Endothelial cell (in vitro differentiated cells): Measurements from ENCODE around the gene ENDOU. TPM values are rescaled to one million over a fixed set of nuclear protein-coding genes. Genes with fewer than 3 reads are reported as not detected.

Experiments
- DNase-seq: peaks from one replicate; pipeline ENCODE4 v3.0.0; 2021; ENCODE audit warnings: low spot score
- H3K27ac Mint-ChIP-seq: one replicate; pipeline ENCODE4 v1.8.0; 2021; ENCODE audit warnings: mixed read lengths, inconsistent platforms; ENCODE audit not compliant: unreplicated experiment
- H3K27me3 Mint-ChIP-seq: one replicate; pipeline ENCODE4 v1.8.0; 2021; ENCODE audit warnings: mild to moderate bottlenecking, moderate library complexity, mixed read lengths, inconsistent platforms; ENCODE audit not compliant: unreplicated experiment
- H3K36me3 Mint-ChIP-seq: one replicate; pipeline ENCODE4 v1.8.0; 2021; ENCODE audit warnings: mild to moderate bottlenecking, low read depth, mixed read lengths, inconsistent platforms; ENCODE audit not compliant: unreplicated experiment
- H3K4me1 Mint-ChIP-seq: one replicate; pipeline ENCODE4 v1.8.0; 2021; ENCODE audit warnings: mild to moderate bottlenecking, mixed read lengths, inconsistent platforms; ENCODE audit not compliant: unreplicated experiment
- H3K4me3 Mint-ChIP-seq: one replicate; pipeline ENCODE4 v1.8.0; 2021; ENCODE audit warnings: mild to moderate bottlenecking, mixed read lengths, inconsistent platforms; ENCODE audit not compliant: unreplicated experiment
- H3K9me3 Mint-ChIP-seq: one replicate; pipeline ENCODE4 v1.8.0; 2021; ENCODE audit warnings: mixed read lengths, inconsistent platforms; ENCODE audit not compliant: unreplicated experiment
- total RNA-seq: library from RNA; stranded (reverse); fragmentation: NEBNext Ultra II Directional; extraction: Animal tissue kit (Norgen Biotek cat#: 25700); gene quantifications from one replicate; pipeline ENCODE4 v1.2.1, GENCODE V29; 2021; ENCODE audit not compliant: unreplicated experiment
- TF ChIP-seq, protein P1 (sequence below): fragments of 200-600 bp; sonication (generic); IDR thresholded peaks from one replicate; pipeline ENCODE4 v1.5.0; 2021; ENCODE audit warnings: antibody characterized with exemption; ENCODE audit not compliant: unreplicated experiment

Gene ENDOU
- total RNA-seq, 1 donor from 2014 or later: 1.6 TPM

DNA sequence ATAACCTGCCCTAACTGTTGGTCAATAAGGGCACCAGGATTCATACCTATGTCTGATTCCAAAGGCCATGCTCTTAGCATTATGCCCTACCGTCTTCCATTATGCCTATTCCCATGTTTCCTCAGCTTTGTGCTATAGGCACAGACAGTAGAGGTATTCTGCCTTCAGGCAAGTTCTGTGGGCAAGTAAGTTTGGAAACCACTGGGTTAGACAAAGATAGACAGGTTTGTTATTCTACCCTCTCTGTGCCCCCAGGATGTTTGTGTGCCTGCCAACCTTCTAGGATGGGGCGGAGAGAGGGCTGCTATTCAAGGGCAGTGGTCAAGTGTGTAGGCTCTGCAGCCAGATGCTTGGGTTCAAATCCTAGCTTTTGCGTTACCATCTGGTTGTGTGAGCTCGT lies 28.8 kb upstream of the ENDOU start:
- Mint-ChIP-seq H3K27ac (peak overlapping the region; percentile 88), H3K9me3 (no peaks in the 10 kb centered on the region), H3K4me1 (peaks cover 54% of the 10 kb centered on the region), H3K36me3 (peaks cover 32% of the 10 kb centered on the region), H3K4me3 (no peak overlapping the region), H3K27me3 (peaks cover 22% of the 10 kb centered on the region)
- TF ChIP-seq, protein P1, sequence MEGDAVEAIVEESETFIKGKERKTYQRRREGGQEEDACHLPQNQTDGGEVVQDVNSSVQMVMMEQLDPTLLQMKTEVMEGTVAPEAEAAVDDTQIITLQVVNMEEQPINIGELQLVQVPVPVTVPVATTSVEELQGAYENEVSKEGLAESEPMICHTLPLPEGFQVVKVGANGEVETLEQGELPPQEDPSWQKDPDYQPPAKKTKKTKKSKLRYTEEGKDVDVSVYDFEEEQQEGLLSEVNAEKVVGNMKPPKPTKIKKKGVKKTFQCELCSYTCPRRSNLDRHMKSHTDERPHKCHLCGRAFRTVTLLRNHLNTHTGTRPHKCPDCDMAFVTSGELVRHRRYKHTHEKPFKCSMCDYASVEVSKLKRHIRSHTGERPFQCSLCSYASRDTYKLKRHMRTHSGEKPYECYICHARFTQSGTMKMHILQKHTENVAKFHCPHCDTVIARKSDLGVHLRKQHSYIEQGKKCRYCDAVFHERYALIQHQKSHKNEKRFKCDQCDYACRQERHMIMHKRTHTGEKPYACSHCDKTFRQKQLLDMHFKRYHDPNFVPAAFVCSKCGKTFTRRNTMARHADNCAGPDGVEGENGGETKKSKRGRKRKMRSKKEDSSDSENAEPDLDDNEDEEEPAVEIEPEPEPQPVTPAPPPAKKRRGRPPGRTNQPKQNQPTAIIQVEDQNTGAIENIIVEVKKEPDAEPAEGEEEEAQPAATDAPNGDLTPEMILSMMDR: no peak
- DNase-seq: no peak

DNA sequence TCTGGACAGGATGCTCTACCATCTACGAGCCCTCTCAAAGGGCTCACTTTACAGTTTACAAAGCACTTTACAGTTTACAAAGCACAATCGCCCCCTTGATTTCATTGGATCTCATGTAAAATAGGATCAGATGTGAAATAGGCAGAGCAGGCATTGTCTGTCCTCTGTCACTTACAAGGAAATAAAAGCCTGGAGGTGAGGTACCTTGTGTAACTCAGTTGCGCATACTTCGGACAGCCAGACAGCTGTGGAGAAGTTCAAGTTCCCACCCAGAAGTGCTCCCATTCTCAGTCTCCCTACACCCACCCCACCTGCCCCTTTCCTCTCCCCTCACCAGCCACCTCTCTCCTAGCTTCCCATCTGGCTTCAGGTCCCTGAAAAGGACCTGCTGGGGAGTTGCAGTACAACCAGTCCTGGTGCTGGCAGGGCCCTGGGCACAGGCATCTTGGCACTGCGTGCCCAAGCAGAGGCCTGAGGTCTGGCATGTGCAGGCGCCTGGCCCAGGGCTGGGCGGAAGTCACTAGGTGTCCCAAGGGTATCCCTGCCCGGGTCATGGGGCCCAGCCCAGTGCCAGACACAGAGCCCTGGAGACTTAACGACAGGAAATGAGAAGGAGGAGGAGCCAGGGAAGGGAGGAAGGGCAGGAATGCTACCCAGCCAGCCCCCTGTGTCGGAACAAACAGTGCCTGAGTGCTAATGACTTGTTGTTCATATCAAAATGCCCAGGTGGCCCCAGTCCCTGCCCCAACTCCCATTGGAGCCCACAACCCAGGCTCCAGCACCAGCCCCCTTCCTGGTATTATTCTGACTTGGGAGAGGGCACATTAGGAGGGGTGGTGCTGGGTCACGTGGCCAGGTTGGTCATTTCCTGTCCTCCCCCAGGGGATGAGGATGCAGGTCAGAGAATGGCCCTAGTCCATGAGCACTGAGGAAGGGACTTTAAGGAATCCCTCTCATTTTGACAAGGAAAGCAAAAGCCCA lies 28.0 kb upstream of the ENDOU start:
- peaks cover 24% of the 10 kb centered on the region for H3K27me3 Mint-ChIP-seq
- H3K36me3 Mint-ChIP-seq: peaks cover 40% of the 10 kb centered on the region
- H3K4me1 Mint-ChIP-seq: peaks cover 54% of the 10 kb centered on the region
- peak; percentile 43 for DNase-seq
- H3K9me3 Mint-ChIP-seq: no peaks in the 10 kb centered on the region
- TF ChIP-seq, protein P1: no peak
- H3K4me3 Mint-ChIP-seq: peak overlapping the region; percentile 80
- H3K27ac Mint-ChIP-seq: peak overlapping the region; percentile 88

- peak overlapping the region; percentile 67 for H3K27ac Mint-ChIP-seq
- H3K27me3 Mint-ChIP-seq: peaks cover 20% of the 10 kb centered on the region
- peaks cover 50% of the 10 kb centered on the region for H3K4me1 Mint-ChIP-seq
- H3K36me3 Mint-ChIP-seq: peaks cover 41% of the 10 kb centered on the region
- DNase-seq: no peak
- TF ChIP-seq, protein P1: no peak
- H3K9me3 Mint-ChIP-seq: no peaks in the 10 kb centered on the region
- H3K4me3 Mint-ChIP-seq: peak overlapping the region; percentile 24
Measured at GRCh38 chr12:47752552-47752951, 27.3 kb upstream of the ENDOU start.

- TF ChIP-seq, protein P1: no peak
- Mint-ChIP-seq H3K27me3 (peaks cover 16% of the 10 kb centered on the region), H3K36me3 (peaks cover 40% of the 10 kb centered on the region), H3K4me1 (peaks cover 46% of the 10 kb centered on the region), H3K4me3 (peak overlapping the region; percentile 24), H3K27ac (peak overlapping the region; percentile 67), H3K9me3 (no peaks in the 10 kb centered on the region)
- no peak for DNase-seq
Measured at GRCh38 chr12:47752121-47752520, 26.8 kb upstream of the ENDOU start.

DNA sequence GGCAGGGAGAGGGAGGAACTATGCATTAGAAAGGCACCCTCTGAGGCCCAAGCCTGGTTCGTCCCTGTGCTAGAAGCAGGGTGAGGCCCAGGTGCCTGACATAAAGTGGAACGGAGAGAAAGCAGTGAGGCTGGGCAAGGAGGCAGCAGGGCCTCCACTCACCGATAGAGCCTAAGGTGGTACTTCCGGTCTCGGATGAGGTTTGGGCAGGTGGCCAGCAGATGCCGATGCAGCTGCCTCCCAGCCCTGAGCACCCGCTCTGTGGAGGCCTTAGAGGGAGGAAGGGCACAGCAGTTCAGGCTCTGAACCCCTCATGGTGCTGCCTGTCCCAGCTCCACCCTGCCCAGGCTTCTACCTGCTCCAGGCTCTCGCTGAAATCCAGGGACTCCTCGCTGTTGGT lies 26.3 kb upstream of the ENDOU start:
- TF ChIP-seq, protein P1: no peak
- H3K36me3 Mint-ChIP-seq: peaks cover 43% of the 10 kb centered on the region
- H3K27me3 Mint-ChIP-seq: peaks cover 14% of the 10 kb centered on the region
- H3K27ac Mint-ChIP-seq: no peak overlapping the region
- H3K4me3 Mint-ChIP-seq: no peak overlapping the region
- no peak for DNase-seq
- no peaks in the 10 kb centered on the region for H3K9me3 Mint-ChIP-seq
- peaks cover 40% of the 10 kb centered on the region for H3K4me1 Mint-ChIP-seq
